Stimulated activated CD8-positive, alpha-beta memory T cell treated with anti-CD3 and anti-CD28 coated beads, Interleukin-12 subunit alpha, Interleukin-12 subunit beta, amount 100 ng/mL, for 4 hours (primary cell): ENCODE data around the gene CACNA1B.
"Not testable (repeated sequence)": the region's sequence is repeated elsewhere in the genome, so short reads cannot be mapped to it uniquely, and the experiment has no call there.

Experiments
- DNase-seq: peaks from one replicate; pipeline ENCODE4 v3.0.0-alpha.2; 2020; ENCODE audit warnings: low read depth

The CACNA1B gene

DNA sequence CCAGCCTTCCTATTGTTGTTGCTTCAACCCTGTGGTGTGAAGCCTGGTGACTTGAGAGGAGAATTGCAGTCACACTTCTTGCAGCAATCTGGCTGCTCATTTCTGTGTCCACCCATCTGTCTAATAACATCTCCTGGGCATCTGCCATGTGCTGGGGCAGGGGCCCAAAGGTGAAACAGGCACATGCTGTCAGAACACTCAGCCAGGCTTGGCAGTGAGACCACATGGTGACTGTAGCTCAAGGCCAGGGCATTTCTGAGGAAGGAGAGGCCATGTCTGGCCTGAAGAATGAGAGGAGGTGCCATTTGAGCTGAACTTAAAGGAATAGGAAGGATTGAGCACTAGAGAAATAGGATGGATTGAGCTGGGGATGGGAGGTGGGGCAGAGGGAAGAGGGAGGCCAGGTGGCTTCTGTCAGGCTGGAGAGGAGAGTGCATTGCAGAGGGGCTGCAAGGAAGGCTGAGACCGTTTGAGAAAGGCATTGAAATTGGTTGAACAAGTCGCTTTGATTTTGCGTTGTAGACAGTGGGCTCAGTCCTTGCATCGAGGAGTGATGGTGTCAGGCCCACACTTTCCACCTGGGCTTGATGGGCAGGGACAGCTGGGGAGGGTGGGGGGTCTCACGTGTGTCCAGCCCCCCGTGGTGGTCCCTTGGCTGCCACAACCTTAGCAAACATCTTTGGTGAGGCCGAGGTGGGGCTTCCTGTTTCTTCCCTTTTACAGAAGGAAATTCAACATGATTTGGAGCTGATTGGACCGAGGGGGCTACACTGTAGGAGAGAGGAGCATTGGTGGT lies 222.4 kb downstream of the CACNA1B start:
- DNase-seq, result no peak

- no peak for DNase-seq
Measured at GRCh38 chr9:138100711-138101350, 223.2 kb downstream of the CACNA1B start.

- no peak for DNase-seq
Measured at GRCh38 chr9:138101444-138102234, 224.1 kb downstream of the CACNA1B start.

DNA sequence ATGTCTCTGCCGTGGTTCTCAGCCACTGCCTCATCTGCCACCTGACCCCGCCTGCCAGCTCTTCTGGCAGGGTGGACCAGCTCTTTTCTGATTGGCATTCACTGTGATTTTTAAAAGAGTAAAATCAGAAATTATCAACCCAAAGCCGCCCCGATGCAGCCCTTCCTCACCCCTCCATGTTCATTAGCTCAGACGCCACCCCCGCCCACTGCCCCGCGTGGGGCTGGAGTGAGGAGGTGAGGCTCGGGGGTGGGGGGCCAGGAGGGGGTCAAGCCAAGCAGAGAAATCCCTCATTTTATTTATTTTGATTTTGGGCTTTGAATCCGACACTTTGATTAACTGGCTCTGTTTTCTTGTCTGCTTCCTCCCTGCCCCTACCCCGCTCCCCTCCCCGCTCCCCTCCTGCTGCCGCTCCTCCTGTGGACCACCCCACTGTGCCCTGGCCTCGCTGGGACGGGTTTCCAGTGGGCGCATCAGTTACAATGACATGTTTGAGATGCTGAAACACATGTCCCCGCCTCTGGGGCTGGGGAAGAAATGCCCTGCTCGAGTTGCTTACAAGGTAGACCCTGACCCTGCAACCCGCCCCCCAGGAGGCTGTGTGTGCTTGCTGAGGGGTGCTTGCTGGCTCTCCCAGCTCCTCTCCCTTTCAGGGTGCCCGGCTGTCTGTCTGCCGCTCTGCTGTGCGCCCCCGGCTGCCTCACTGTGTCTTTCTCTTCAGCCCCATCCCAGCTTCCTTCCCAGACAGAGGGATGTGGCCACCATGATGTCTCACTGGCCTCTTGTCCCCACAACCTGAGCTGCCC lies 224.9 kb downstream of the CACNA1B start:
- no peak for DNase-seq

DNA sequence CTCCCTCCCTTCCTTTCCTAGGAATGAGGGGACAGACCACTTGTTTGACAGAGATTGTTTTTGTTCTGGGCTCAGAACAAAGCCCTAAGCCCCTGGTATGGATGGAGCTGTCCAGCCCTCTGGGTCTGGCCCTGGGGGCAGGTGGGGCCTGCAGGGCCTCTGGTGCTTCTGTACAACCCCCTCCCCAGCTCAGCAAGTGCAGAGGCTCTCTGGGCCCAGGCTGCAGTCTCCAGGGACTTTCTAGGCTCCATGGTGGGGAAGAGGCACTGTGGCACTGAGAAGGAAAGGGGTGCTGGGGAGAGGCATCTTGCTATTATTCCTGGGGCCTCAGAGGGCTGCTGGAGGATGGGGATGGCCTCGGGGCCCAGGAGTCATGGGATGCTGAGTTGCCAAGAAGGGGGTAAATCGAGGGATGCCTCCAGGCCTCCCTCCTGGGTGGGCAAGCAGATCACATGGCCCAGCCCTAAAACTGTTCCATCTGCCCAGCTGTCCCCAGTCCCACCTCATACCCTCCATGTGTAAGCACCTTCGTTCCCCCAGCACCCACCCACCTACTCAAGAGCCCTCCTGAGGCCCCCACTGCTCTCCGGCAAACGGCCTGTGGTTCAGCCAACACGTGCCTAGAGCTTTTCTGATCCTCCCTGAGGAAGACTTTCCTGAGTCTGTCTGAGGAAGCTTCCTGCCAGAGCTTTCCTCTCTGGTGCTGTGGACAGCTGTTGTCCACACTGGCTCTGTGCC lies 225.7 kb downstream of the CACNA1B start:
- DNase-seq, result no peak

GRCh38 chr9:138103849-138104206 lies 226.2 kb downstream of the CACNA1B start:
- no peak for DNase-seq

GRCh38 chr9:138104251-138105122 lies 226.9 kb downstream of the CACNA1B start:
- DNase-seq, result no peak

- DNase-seq, result no peak
Measured at GRCh38 chr9:138105123-138105415, 227.5 kb downstream of the CACNA1B start.

GRCh38 chr9:138105561-138106505 lies 228.3 kb downstream of the CACNA1B start:
- DNase-seq, result no peak

GRCh38 chr9:138107039-138107438 lies 229.5 kb downstream of the CACNA1B start:
- DNase-seq, result not testable (repeated sequence)

GRCh38 chr9:138111607-138112006 lies 234.0 kb downstream of the CACNA1B start:
- DNase-seq, result no peak

DNA sequence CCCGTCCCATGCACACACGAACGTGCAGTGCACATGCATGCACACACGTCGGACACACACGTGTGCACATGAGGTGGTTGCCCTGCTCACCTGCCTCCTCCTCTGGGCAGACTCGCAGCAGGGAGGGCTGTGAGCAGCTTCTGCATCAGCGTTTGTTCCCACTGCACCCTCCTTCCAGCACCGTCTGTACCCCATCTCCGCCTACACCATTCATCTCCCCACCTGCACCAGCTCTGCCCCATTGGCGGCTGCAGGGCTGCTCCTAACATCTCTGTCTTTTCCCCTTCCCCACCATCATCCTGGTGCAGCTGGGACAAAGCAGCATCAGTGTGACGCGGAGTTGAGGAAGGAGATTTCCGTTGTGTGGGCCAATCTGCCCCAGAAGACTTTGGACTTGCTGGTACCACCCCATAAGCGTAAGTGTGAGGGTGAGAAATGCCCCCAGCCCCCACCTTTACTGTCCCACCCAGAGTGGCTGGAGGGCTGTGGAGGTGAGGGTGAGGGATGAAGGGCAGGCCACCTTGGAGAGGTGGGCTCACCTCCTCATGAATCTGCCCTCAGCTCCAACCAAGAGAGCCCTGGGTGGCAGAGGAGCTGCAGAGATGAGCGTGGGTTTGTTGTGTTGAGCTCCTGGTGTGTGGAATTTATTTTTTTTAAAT lies 234.6 kb downstream of the CACNA1B start:
- DNase-seq, result no peak

DNA sequence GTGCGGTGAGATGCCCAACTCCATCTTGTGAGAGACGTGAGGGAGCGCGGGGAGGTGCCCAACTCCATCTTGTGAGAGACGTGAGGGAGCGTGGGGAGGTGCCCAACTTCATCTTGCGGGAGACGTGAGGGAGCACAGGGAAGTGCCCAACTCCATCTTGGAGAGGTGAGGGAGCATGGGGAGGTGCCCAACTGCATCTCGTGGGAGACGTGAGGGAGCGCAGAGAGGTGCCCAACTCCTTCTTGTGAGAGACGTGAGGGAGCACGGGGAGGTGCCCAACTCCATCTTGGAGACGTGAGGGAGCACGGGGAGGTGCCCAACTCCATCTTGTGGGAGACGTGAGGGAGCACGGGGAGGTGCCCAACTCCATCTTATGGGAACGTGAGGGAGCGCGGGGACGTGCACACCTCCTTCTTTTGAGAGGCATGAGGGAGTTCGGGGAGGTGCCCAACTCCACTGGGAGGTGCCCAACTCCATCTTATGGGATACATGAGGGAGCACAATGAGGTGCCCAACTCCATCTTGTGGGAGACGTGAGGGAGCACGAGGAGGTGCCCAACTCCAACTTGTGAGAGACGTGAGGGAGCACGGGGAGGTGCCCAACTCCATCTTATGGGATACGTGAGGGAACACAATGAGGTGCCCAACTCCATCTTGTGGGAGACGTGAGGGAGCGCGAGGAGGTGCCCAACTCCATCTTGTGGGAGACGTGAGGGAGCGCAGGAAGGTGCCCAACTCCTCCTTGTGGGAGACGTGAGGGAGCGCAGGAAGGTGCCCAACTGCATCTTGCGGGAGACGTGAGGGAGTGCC lies 235.4 kb downstream of the CACNA1B start:
- DNase-seq, result no peak

- not testable (repeated sequence) for DNase-seq
Measured at GRCh38 chr9:138113701-138114325, 236.2 kb downstream of the CACNA1B start.

DNA sequence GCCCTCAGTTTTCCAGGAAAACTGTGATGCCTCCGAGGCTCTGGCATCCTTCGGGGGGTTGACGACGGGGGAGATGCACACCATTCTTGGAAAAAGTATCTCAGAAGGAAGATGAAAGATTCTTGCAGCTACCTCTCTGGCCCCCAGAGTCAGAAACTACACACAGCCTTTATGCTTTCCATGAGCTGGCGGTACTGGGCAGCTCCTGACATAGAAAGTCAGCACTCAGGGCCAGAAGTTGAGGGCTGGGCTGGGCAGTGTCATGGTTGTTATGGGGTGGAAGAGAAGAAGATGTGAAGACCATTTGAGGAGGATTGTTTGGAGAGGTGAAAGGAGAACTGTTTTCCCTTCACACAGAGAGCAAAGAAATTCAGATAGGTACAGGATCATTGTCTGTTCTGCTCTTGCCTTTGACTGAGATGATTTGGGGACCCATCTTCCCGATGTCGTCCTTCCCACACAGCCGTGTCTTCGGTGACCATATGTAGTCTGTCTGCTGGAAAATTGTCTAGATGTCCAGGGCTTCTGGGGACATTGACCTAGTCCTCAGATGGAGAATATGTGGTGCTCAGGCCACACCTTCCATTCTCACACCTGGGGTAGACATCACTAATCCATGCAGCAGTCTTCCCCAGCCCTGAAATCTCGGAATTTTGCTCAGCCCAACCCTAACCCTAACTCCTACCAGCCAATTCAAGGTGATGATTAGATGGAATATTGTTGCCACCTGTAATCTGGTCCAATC lies 237.1 kb downstream of the CACNA1B start:
- DNase-seq, result no peak

- DNase-seq, result no peak
Measured at GRCh38 chr9:138115506-138115905, 237.9 kb downstream of the CACNA1B start.

DNA sequence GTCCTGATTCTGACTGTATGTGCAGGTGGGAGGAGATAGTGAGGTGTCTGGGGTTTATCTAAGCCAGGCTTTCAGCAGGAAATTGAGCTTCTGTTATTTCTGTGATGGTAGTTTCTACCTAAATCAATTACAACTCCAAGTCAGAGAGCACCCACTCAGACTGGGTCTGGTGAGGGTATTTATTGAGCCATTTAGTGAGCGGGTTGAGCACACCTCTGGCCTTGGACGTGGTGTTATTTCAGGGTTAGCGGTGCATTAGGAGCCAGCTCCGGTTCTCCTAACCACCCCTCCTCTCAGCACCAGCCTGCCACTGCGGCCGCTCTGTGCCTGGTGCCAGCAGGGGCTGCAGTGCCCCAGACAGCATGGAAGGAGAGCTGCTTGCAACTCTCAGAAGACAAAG lies 238.9 kb downstream of the CACNA1B start:
- DNase-seq, result no peak
